Lung microvascular endothelial cell (primary cell): ENCODE measurements around the gene MARK2. TPM values are rescaled to one million over a fixed set of nuclear protein-coding genes. Genes with fewer than 3 reads are reported as not detected.

Source experiments
- total RNA-seq: library from RNA; depleted of rRNA; stranded (reverse); fragments of >200 nt; gene quantifications from 2 replicates; pipeline ENCODE4 v1.2.1, GENCODE V29; 2014

Gene MARK2
- total RNA-seq, 1 donor from 2014 or later, result 9.9 TPM

Other genes starting within 250 kb of the MARK2 start
- 56.2 and 63.1 TPM in 2 replicates for gene PLAAT3, start 224.7 kb upstream of the MARK2 start, total RNA-seq
- 69.3 and 85.7 TPM in 2 replicates for gene ATL3, start 167.7 kb upstream of the MARK2 start, total RNA-seq
- gene RTN3, start 157.6 kb upstream of the MARK2 start, total RNA-seq, result 42.7 and 49.8 TPM in 2 replicates
- 9.1 and 9.6 TPM in 2 replicates for gene ZFTA, start 70.3 kb upstream of the MARK2 start, total RNA-seq
- gene SPINDOC, start 25.7 kb upstream of the MARK2 start, total RNA-seq, result 8.1 and 8.9 TPM in 2 replicates
- gene RCOR2, start 78.1 kb downstream of the MARK2 start, total RNA-seq, result under 0.01 and 0.22 TPM in 2 replicates
- gene NAA40, start 99.9 kb downstream of the MARK2 start, total RNA-seq, result 8.3 TPM in 2 replicates
- gene COX8A, start 135.5 kb downstream of the MARK2 start, total RNA-seq, result 319 and 338 TPM in 2 replicates
- gene OTUB1, start 147.3 kb downstream of the MARK2 start, total RNA-seq, result 46.2 and 51.6 TPM in 2 replicates
- not detected in 2 replicates for gene FLRT1, start 196.8 kb downstream of the MARK2 start, total RNA-seq